AG04450 (cell line): ENCODE results near the gene CREB5. TPM values are rescaled to one million over a fixed set of nuclear protein-coding genes. Genes with fewer than 3 reads are reported as not detected.

Experiments used
- CTCF ChIA-PET: fragments of 300-600, 350-600 bp; formaldehyde crosslinking; extraction: SDS; loops from one replicate; lab custom pipeline; 2022; ENCODE audit warnings: antibody characterized with exemption, inconsistent platforms; lab: Charles Lee
- POLR2A ChIA-PET: fragments of 350-600 bp; formaldehyde crosslinking; extraction: SDS; loops from one replicate; lab custom pipeline; 2021; ENCODE audit warnings: antibody characterized with exemption, inconsistent platforms; lab: Yijun Ruan, JAX
- DNase-seq: peaks from one replicate; pipeline ENCODE4 v3.0.0-alpha.2; 2011; ENCODE audit warnings: low read depth, low spot score
- H3K27ac ChIP-seq: one replicate; pipeline ENCODE4 v1.5.1; 2012; ENCODE audit warnings: low read depth, low read length, control low read depth
- H3K27me3 ChIP-seq: one replicate; pipeline ENCODE4 v1.6.0; 2012; ENCODE audit warnings: low read length; ENCODE audit not compliant: control insufficient read depth, insufficient read depth
- H3K4me3 ChIP-seq: 2 replicates; pipeline ENCODE4 v1.5.1; 2011; ENCODE audit warnings: mild to moderate bottlenecking, low read depth, low read length, control low read depth
- H3K9me3 ChIP-seq: 2 replicates; pipeline ENCODE4 v1.5.1; 2012; ENCODE audit warnings: low read length; ENCODE audit not compliant: control insufficient read depth, insufficient read depth
- CTCF ChIP-seq: IDR thresholded peaks from 2 replicates; pipeline ENCODE4 v1.5.1; 2011; ENCODE audit warnings: low read depth, low read length, control low read depth, inconsistent platforms
- polyA plus RNA-seq: library from polyadenylated mRNA; depleted of rRNA; stranded (reverse); fragments of >200 nt; gene quantifications from 2 replicates; pipeline ENCODE4 v1.2.3, GENCODE V29; 2011

Gene CREB5
- polyA plus RNA-seq, 1 experiment, result 22.1 TPM

GRCh38 chr7:28627896-28628295, 215.6 kb downstream of the CREB5 start:
- DNase-seq, result no peak

GRCh38 chr7:28629216-28629842, 217.0 kb downstream of the CREB5 start:
- CTCF ChIA-PET, result no interaction called here
- Histone ChIP-seq H3K27me3 (no peaks in the 10 kb centered on the region), H3K27ac (no peak overlapping the region), H3K4me3 (no peak overlapping the region), H3K9me3 (no peaks in the 10 kb centered on the region)
- DNase-seq, result no peak
- TF ChIP-seq CTCF, result no peak
- POLR2A ChIA-PET, result no interaction called here

More at GRCh38 chr7:28627896-28628295, 215.6 kb downstream of the CREB5 start:
- no peak overlapping the region for H3K27ac ChIP-seq
- no peaks in the 10 kb centered on the region for H3K27me3 ChIP-seq
- H3K4me3 ChIP-seq, result no peak overlapping the region
- ChIA-PET CTCF (interaction anchor here (0.8 to 2.1 kb wide), 3 partner anchors 147 to 329 kb away, joined by 3 to 15 read pairs (median 3); no protein-coding TSS in a partner anchor), POLR2A (no interaction called here)
- no peak for TF ChIP-seq CTCF
- no peaks in the 10 kb centered on the region for H3K9me3 ChIP-seq

GRCh38 chr7:28630350-28630749, 218.0 kb downstream of the CREB5 start:
- ChIA-PET CTCF (no interaction called here), POLR2A (no interaction called here)
- no peak for DNase-seq
- Histone ChIP-seq H3K27ac (no peak overlapping the region), H3K9me3 (no peaks in the 10 kb centered on the region), H3K4me3 (no peak overlapping the region), H3K27me3 (no peaks in the 10 kb centered on the region)
- no peak for TF ChIP-seq CTCF

GRCh38 chr7:28631995-28632394, 219.7 kb downstream of the CREB5 start:
- no peak for DNase-seq
- H3K27ac ChIP-seq, result no peak overlapping the region
- no peak overlapping the region for H3K4me3 ChIP-seq
- H3K9me3 ChIP-seq, result no peaks in the 10 kb centered on the region
- no peak for TF ChIP-seq CTCF
- ChIA-PET CTCF (interaction anchor here (1.6 kb wide), 1 partner anchor 334 kb away, joined by 3 read pairs; no protein-coding TSS in a partner anchor), POLR2A (no interaction called here)
- no peaks in the 10 kb centered on the region for H3K27me3 ChIP-seq

GRCh38 chr7:28638914-28639313, 226.6 kb downstream of the CREB5 start:
- ChIA-PET POLR2A (no interaction called here), CTCF (interaction anchor here (0.7 to 0.9 kb wide), 3 partner anchors 12 to 341 kb away, joined by 3 to 4 read pairs (median 3); no protein-coding TSS in a partner anchor)
- no peak for DNase-seq
- Histone ChIP-seq H3K27ac (no peak overlapping the region), H3K9me3 (no peaks in the 10 kb centered on the region), H3K27me3 (no peaks in the 10 kb centered on the region), H3K4me3 (no peak overlapping the region)
- no peak for TF ChIP-seq CTCF
